Right cardiac atrium (tissue), 5 donors: ENCODE results near the gene FAF1. TPM values are rescaled to one million over a fixed set of nuclear protein-coding genes. Genes with fewer than 3 reads are reported as not detected.
A peak's percentile ranks its signal among the peaks of the same experiment; 100 is the strongest.

ENCODE experiments used
- ATAC-seq, 2 donors: fragments of 200-7000 bp; cut with Tn5 transposase; one replicate each; pipeline versions ENCODE4 v1.8.0 to v1.9.1; 2020; ENCODE audit warnings: moderate library complexity in 2 of 2, mild to moderate bottlenecking in 1 of 2
- DNase-seq, 3 donors: peaks; one replicate each; pipeline ENCODE4 v3.0.0-alpha.2; 2020
- H3K27ac ChIP-seq: one replicate; pipeline ENCODE4 v1.5.1; 2013; ENCODE audit warnings: mild to moderate bottlenecking, low read length, control low read depth, moderate library complexity
- H3K27me3 ChIP-seq: one replicate; pipeline ENCODE4 v1.6.1; 2013; ENCODE audit not compliant: control insufficient read depth, insufficient read depth
- H3K4me1 ChIP-seq: one replicate; pipeline ENCODE4 v1.6.1; 2013; ENCODE audit warnings: low read length; ENCODE audit not compliant: control insufficient read depth, insufficient read depth
- H3K4me3 ChIP-seq: one replicate; pipeline ENCODE4 v1.5.1; 2013; ENCODE audit warnings: low read length, control low read depth
- H3K9me3 ChIP-seq: one replicate; pipeline ENCODE4 v1.6.1; 2013; ENCODE audit warnings: low read length; ENCODE audit not compliant: control insufficient read depth
- WGBS: extraction: QIAGEN DNeasy Blood & Tissue Kit; methylation state at CpG from one replicate; pipeline ENCODE4 v1.1.7; 2013; 5-methylcytosine and 5-hydroxymethylcytosine counted together
- intact Hi-C, 4 donors: fragments of 100-400 bp; cut with DNase I; formaldehyde crosslinking; loops; one replicate each; pipeline versions ENCODE4 v1.11.0 to v1.14.0; 2022 to 2023
- polyA plus RNA-seq: library from polyadenylated mRNA; stranded (reverse); fragments of 200-250 nt; gene quantifications from one replicate; pipeline ENCODE4 v1.2.3, GENCODE V29; 2013
- total RNA-seq, 4 donors: library from RNA; stranded (reverse); fragmentation: NEBNext Ultra II Directional; extraction: Animal tissue kit (Norgen Biotek cat#: 25700); gene quantifications; one replicate each; pipeline ENCODE4 v1.2.1, GENCODE V29; 2021
- donor health status: healthy with polysubstance abuse.
- donor health status: DM: no; HTN: yes; CAD: no.
- donor health status: DM: no; HTN: no; CAD: no.
- donor health status: DM: no; HTN: yes; CAD: no; lungs with severe emphysema.
- donor health status: DM: yes; HTN: yes; CAD: no.

FAF1 gene
- total and polyA plus RNA-seq, 5 donors, result 52.3 to 90.0 (median 74.7) TPM

DNA sequence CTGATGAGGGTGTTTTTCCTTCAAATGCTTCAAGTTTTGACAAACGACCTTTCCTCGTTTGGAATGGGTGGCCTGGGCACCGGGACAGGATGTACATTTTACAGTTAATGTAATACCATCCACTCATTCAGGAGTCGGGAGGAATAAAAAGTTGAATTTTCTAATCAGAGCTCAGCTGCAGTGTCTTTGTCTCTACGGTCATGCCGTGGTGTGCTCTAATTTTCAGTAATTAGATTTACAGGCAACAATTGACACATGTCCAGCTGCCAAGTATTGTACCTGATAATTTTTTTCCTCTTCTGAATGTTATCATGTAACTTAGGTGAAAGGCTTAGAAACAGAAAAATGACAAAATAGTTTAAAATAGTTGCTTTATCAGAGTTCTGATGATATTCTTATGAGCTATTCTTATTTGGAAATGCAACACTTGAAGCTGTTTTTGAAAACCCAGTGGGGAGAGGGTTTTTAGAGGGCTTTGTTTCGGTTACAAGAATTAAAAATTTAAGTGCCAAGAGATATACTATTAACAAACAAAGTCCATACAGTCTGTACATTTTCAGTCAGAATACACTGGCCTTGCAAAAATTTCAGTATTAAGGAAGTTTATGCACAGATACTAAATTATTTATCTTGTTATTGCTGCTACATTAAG lies 11.0 kb upstream of the FAF1 start:
- ATAC-seq (no peak), DNase-seq (no peak)
- peak overlapping the region; percentile 87 for H3K27ac ChIP-seq
- H3K4me1 ChIP-seq, result no peaks in the 10 kb centered on the region
- no peaks in the 10 kb centered on the region for H3K9me3 ChIP-seq
- H3K27me3 ChIP-seq, result no peaks in the 10 kb centered on the region
- intact Hi-C loops, result no loop called here
- WGBS, result 11% methylated on average over 7 of the region's 7 CpGs
- peak overlapping the region; percentile 95 for H3K4me3 ChIP-seq

- DNase-seq, result no peak
- WGBS, result 7% methylated on average over 6 of the region's 6 CpGs
- Histone ChIP-seq H3K27me3 (no peaks in the 10 kb centered on the region), H3K27ac (peak overlapping the region; percentile 89), H3K4me3 (peak overlapping the region; percentile 95), H3K9me3 (no peaks in the 10 kb centered on the region), H3K4me1 (no peaks in the 10 kb centered on the region)
- intact Hi-C loops, result no loop called here
- ATAC-seq, result no peak
Observed at GRCh38 chr1:50970509-50970887, 10.4 kb upstream of the FAF1 start.

DNA sequence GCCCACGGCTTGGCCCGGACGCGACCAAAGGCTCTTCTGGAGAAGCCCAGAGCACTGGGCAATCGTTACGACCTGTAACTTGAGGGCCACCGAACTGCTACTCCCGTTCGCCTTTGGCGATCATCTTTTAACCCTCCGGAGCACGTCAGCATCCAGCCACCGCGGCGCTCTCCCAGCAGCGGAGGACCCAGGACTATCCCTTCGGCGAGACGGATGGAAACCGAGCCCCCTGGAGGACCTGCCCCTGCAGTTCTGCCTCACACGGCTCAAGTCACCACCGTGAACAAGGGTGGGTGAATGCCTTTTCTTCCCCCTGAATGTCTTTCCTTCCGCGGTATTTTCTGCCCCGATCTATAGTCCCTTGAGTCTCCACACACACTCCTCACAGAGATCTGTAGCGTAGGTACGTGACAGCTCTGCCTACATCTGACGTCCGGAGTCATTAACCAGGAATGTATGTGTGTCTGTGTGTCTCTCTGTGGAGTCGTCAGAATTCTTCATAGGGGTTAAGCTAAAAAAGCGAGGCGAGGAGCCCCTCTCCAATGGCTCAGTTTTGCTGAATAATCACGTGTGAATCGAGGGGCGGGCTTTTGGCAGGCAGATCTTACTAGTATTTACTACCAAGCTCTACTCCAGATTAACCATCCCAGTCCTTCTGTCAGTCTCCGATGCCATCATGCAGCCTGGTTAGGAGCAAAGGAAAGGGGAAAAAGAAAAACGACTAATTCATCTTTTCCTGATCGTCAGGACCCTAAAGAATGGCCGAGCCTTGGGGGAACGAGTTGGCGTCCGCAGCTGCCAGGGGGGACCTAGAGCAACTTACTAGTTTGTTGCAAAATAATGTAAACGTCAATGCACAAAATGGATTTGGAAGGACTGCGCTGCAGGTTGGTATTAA lies 9.8 kb upstream of the FAF1 start, which contains the start of gene CDKN2C:
Gene CDKN2C, plus strand, starts transcription at position 635 of the 898 bp plus-strand sequence. Its CDS starts 124 bp downstream, at position 759.
- WGBS, result under 1% methylated on average over 44 of the region's 44 CpGs

DNA sequence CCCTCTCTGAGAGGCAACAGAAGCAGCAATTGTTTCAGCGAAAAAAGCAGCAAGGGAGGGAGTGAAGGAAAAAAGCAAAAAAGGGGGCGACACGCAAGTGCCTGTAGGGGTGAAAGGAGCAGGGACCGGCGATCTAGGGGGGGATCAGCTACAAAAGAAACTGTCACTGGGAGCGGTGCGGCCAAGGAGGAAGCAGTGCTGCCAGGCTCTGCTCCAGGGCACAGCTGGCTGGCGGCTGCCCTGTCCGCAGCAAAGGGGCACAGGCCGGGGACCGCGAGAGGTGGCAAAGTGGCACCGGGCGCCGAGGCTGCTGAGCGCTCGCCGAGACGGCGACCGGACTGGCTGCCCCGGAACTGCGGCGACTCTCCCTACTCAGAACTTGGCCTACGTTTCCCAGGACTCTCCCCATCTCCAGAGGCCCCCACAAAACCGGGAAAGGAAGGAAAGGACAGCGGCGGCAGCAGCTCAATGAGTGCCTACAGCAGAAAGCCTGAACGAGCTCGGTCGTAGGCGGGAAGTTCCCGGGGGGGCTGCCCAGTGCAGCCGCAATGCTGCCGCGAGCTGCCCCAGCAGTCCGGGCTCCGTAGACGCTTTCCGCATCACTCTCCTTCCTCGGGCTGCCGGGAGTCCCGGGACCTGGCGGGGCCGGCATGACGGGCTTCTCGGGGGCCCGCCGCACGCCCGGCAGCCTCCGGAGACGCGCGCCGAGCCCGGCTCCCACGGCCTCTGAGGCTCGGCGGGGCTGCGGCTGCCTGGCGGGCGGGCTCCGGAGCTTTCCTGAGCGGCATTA lies 8.9 kb upstream of the FAF1 start:
- WGBS, result under 1% methylated on average over 65 of the region's 65 CpGs
- DNase-seq, result peak; percentile 49 to 80 (median 79)

More for the DNA sequence above, 9.8 kb upstream of the FAF1 start, which contains the start of gene CDKN2C:
- no peaks in the 10 kb centered on the region for H3K27me3 ChIP-seq
- DNase-seq (peak; percentile 70 to 92 (median 84)), ATAC-seq (peak; percentile 48 to 51)
- H3K9me3 ChIP-seq, result no peaks in the 10 kb centered on the region
- H3K4me3 ChIP-seq, result peak within 1 kb of the TSS; percentile 95
- peak within 1 kb of the TSS; percentile 89 for H3K27ac ChIP-seq
- no peaks in the 10 kb centered on the region for H3K4me1 ChIP-seq
- intact Hi-C loops, result no loop called here

DNA sequence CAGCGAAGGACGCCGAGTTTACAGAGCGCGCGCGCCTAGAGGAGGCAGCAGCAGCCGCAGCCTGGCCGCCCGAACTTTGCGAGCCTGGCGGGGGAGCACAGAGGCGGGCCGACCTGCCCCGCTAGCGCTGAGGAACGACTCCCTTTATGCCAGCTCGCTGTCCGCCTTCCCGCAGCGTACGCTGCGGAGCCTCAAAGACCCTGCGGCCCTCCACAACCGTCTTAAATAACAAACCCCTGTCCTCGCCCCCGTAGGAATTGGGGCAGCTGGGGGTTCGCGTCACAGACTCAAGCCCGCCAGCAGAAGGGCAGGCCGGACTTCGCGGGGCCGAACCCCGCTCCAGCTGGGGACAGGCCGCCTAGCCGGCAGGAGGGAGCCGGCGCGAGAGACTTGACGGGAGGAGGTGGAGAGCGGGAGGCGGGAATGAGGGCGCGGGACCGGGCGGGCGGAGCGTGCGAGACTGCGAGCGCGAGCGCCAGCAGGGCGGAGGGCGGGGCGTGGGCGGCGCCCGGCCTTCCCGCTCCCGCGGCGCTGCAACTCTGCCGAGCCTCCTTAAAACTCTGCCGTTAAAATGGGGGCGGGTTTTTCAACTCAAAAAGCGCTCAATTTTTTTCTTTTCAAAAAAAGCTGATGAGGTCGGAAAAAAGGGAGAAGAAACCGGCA lies 8.2 kb upstream of the FAF1 start:
- peak; percentile 97 to 98 for ATAC-seq
- Histone ChIP-seq H3K27ac (peak overlapping the region; percentile 91), H3K9me3 (no peaks in the 10 kb centered on the region), H3K4me3 (peak overlapping the region; percentile 95), H3K4me1 (no peaks in the 10 kb centered on the region), H3K27me3 (no peaks in the 10 kb centered on the region)
- under 1% methylated on average over 70 of the region's 70 CpGs for WGBS
- intact Hi-C loops, result no loop called here
- DNase-seq, result peak; percentile 93 to 97 (median 97)

More for the DNA sequence above, 8.9 kb upstream of the FAF1 start:
- Histone ChIP-seq H3K4me3 (peak overlapping the region; percentile 95), H3K27me3 (no peaks in the 10 kb centered on the region), H3K9me3 (no peaks in the 10 kb centered on the region), H3K4me1 (no peaks in the 10 kb centered on the region), H3K27ac (peak overlapping the region; percentile 89)
- intact Hi-C loops, result no loop called here
- ATAC-seq, result peak; percentile 29 to 45

GRCh38 chr1:50967416-50968157 lies 7.5 kb upstream of the FAF1 start:
- Histone ChIP-seq H3K9me3 (no peaks in the 10 kb centered on the region), H3K27ac (peak overlapping the region; percentile 91), H3K4me3 (peak overlapping the region; percentile 95), H3K4me1 (no peaks in the 10 kb centered on the region), H3K27me3 (no peaks in the 10 kb centered on the region)
- intact Hi-C loops, result no loop called here
- DNase-seq (no peak), ATAC-seq (no peak)
- WGBS, result 13% methylated on average over 17 of the region's 17 CpGs

DNA sequence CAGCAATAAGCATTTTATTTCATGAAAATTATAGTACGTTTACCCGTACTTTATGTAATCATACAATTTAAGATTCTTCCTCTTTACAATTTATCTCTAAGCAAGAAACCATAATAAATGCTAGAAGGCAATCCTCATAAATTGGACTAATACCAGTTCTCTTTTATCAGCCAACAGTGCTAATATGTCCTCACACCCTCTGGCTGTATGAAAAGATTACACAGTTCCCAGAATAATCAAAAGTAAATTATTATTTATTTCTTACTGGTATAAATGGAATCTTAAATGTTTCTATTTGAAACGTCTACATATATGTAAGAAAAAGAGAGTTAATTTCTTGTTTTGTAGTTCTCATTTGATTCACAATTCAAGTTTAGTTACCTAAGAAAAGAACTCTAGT lies 6.9 kb upstream of the FAF1 start:
- no peaks in the 10 kb centered on the region for H3K4me1 ChIP-seq
- H3K27me3 ChIP-seq, result no peaks in the 10 kb centered on the region
- H3K9me3 ChIP-seq, result no peaks in the 10 kb centered on the region
- 51% methylated on average over 3 of the region's 3 CpGs for WGBS
- DNase-seq (no peak), ATAC-seq (no peak)
- peak overlapping the region; percentile 95 for H3K4me3 ChIP-seq
- no peak overlapping the region for H3K27ac ChIP-seq
- intact Hi-C loops, result no loop called here

DNA sequence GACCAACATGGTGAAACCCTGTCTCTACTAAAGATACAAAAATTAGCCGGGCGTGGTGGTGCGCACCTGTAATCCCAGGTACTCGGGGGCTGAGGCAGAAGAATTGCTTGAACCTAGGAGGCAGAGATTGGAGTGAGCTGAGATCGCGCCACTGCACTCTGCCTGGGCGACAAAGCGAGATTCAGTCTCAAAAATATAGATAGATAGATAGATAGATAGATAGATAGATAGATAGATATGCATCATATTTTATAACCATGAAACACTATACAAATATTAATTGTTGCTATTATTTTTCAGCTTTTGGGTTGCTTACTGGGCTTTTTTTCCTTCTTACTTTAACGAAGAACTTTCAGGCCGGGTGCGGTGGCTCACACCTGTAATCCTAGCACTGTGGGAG lies 4.8 kb upstream of the FAF1 start:
- no peaks in the 10 kb centered on the region for H3K4me1 ChIP-seq
- ATAC-seq (no peak), DNase-seq (no peak)
- no peak overlapping the region for H3K4me3 ChIP-seq
- 90% methylated on average over 11 of the region's 11 CpGs for WGBS
- H3K27me3 ChIP-seq, result no peaks in the 10 kb centered on the region
- H3K9me3 ChIP-seq, result no peaks in the 10 kb centered on the region
- no peak overlapping the region for H3K27ac ChIP-seq
- intact Hi-C loops, result no loop called here

DNA sequence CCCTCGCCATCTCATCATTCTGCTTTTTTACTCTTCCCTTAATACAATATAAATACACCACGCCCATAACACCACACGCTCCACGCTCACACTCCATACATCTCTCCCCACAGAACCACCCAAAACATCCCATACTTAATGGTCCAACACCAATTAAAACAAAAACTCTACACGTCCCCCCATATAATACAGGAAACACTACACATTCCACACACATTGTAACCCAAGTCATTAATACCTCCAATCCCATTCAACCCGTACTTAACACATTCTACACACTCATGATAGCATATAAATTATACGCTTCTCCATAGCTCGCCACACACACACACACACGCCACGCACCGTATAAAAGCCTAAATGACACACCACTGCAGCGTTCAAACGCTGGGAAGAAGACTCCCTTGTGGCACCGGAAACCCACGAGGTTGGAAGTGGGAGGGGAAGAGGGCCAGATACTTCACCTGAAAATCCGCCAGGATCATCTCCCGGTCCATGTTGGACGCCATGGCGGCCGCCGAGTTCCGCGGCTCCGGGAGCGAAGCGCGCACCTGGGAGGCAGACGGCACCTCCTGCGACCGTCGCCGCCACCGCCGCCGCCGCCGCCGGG lies 659 bp downstream of the FAF1 start:
- WGBS, result under 1% methylated on average over 38 of the region's 38 CpGs

More for the DNA sequence above, 659 bp downstream of the FAF1 start:
- Histone ChIP-seq H3K9me3 (no peaks in the 10 kb centered on the region), H3K4me3 (peak overlapping the region; percentile 95), H3K4me1 (no peaks in the 10 kb centered on the region), H3K27me3 (no peaks in the 10 kb centered on the region), H3K27ac (peak overlapping the region; percentile 77)
- DNase-seq (peak in 1 of 3 donors; percentile 59), ATAC-seq (no peak)
- intact Hi-C loops, result no loop called here
